Muscle layer of duodenum (tissue), 2 donors: ENCODE results near the gene LMO2.
A peak's percentile ranks its signal among the peaks of the same experiment; 100 is the strongest.

Experiments
- H3K27ac ChIP-seq: one replicate; pipeline ENCODE4 v1.7.0; 2013; ENCODE audit warnings: mild to moderate bottlenecking, low read length
- H3K27me3 ChIP-seq: one replicate; pipeline ENCODE4 v1.7.0; 2013; ENCODE audit warnings: low read depth, mild to moderate bottlenecking, control low read depth, low read length
- H3K36me3 ChIP-seq, 2 donors: one replicate each; pipeline ENCODE4 v1.7.0; 2013; ENCODE audit warnings: low read length in 2 of 2, control low read depth in 1 of 2, mild to moderate bottlenecking in 1 of 2; ENCODE audit not compliant: insufficient read depth in 2 of 2, control insufficient read depth in 1 of 2
- H3K4me1 ChIP-seq, 2 donors: one replicate each; pipeline ENCODE4 v1.7.0; 2013; ENCODE audit warnings: low read length in 2 of 2, mild to moderate bottlenecking in 2 of 2, control low read depth in 1 of 2, moderate library complexity in 1 of 2; ENCODE audit not compliant: insufficient read depth in 2 of 2, control insufficient read depth in 1 of 2
- H3K4me3 ChIP-seq, 2 donors: one replicate each; pipeline ENCODE4 v1.7.0; 2013; ENCODE audit warnings: low read length in 2 of 2, low read depth in 1 of 2, mild to moderate bottlenecking in 1 of 2
- H3K9me3 ChIP-seq, 2 donors: one replicate each; pipeline ENCODE4 v1.7.0; 2013; ENCODE audit warnings: low read length in 2 of 2, control low read depth in 1 of 2, mild to moderate bottlenecking in 1 of 2; ENCODE audit not compliant: control insufficient read depth in 1 of 2
- donor health status: healthy.

The LMO2 gene

DNA sequence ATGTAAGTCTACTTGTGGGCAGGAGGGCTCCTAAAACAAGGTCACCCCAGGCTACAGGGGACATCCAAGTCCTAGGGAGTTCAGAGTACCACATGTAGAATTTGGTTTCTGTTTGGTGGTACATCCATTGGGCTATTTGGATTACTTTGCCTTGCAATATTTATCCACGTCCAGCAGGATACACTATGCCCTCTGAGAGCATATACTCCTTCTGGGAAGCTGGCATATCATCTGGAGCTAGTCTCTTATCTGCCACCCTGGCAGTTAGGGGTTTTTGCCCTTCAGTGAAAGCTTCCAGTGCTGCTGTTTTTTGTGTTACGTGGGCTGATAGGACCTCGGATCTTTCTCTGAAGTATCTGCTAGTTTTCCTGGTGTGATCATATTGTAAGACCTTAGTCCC, 7.3 kb downstream of the LMO2 start:
- no peak overlapping the region for H3K4me3 ChIP-seq
- H3K27ac ChIP-seq: no peak overlapping the region
- no peaks in the 10 kb centered on the region for H3K36me3 ChIP-seq
- H3K4me1 ChIP-seq: no peaks in the 10 kb centered on the region
- no peaks in the 10 kb centered on the region for H3K9me3 ChIP-seq
- H3K27me3 ChIP-seq: no peaks in the 10 kb centered on the region

DNA sequence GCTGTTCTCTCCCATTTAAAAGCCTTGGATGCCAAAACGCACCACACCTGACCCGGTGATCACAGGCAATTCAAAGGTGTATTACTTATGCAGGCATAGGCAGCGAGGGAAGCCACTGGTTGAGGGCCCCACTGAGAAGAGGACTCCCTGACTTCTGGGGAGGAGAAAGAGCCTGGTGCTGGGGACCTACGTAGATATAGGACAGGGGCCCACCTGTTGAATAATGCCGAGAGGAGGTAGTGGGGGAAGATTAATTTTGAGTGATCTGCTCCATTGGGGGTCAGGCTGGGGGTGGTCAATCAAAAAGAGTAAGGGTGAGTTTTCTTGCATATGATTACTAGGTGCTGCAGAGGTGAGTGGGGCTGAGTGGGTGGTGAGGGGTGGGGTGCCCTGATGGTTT, 7.8 kb downstream of the LMO2 start:
- no peaks in the 10 kb centered on the region for H3K9me3 ChIP-seq
- H3K36me3 ChIP-seq: no peaks in the 10 kb centered on the region
- no peaks in the 10 kb centered on the region for H3K4me1 ChIP-seq
- H3K4me3 ChIP-seq: no peak overlapping the region
- H3K27me3 ChIP-seq: no peaks in the 10 kb centered on the region
- no peak overlapping the region for H3K27ac ChIP-seq

DNA sequence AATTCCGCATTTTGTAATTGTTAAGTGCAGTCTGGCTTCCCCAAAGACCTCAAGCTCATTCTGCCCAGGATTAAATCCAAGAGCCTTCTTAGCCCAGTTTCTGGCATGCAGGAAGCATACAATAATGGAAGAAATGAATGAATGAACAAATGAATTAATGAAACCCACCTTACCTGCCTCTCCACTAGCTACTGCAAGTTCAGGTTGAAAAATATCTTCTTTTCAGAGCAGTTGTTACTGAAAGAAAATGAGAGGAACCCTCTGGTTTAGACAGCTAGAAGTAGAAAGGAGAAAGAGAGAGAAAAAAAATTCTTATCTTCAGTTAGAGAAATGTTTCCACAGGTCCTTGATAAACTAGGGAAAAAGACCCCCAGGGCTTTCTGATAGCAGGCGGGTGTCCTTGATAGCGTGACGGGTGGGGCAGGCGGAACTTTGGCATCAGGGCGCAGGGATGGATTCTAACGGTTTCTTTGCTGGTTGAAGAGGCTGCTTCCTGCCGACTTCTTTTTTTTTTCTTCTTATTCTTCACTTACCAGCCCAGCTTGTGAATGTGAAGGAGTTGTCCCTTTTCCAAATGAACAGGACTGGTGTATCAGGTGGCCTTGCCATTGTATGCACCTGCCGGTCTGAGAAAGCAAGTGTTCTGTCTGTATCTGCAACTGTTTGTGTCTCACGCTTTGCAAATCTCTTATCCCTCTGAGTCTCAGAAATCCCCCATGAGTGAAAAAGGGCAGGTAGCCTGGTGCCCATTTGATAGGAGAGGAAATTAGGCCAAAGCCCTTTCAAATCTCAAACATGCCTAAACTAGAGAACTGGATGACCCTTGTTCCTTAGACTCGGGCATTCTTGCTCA, 10.0 kb downstream of the LMO2 start:
- H3K27ac ChIP-seq: no peak overlapping the region
- no peaks in the 10 kb centered on the region for H3K27me3 ChIP-seq
- H3K9me3 ChIP-seq: no peaks in the 10 kb centered on the region
- H3K36me3 ChIP-seq: no peaks in the 10 kb centered on the region
- no peaks in the 10 kb centered on the region for H3K4me1 ChIP-seq
- no peak overlapping the region for H3K4me3 ChIP-seq

DNA sequence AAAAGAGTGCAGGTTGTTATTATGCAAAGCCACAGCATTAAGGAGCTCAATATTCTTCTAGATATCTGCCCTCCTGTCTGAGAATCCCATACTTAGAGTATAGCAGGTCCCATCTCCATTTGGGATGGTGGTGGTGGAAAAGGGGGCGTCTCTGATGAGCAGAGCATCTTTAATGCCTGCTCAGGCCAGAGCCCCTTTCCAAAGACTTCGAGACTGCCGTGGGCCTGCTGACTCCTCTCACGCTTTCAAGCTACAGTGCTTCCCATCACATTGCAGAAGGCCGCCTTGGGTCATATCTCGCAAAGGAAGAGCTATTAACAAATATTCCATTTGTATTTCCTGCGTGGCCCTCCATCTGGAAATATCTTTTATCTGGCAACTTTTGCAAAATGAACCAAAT, 10.9 kb downstream of the LMO2 start:
- H3K27ac ChIP-seq: no peak overlapping the region
- H3K4me1 ChIP-seq: no peaks in the 10 kb centered on the region
- no peaks in the 10 kb centered on the region for H3K36me3 ChIP-seq
- no peak overlapping the region for H3K4me3 ChIP-seq
- no peaks in the 10 kb centered on the region for H3K27me3 ChIP-seq
- no peaks in the 10 kb centered on the region for H3K9me3 ChIP-seq

DNA sequence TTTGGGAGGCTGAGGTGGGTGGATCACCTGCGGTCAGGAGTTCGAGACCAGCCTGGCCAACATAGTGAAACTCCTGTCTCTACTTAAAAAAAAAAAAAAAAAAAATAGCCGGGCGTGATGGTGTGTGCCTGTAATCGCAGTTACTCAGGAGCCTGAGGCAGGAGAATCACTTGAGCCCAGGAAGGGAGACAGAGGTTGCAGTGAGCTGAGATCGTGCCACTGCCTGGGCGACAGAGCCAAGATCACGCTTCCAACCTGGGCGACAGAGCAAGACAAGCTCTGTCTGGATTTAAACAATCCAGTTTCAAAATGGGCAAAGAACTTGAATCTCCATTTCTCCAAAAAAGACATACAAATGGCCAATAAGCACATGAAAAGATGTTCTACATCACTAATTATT, 12.5 kb downstream of the LMO2 start:
- Histone ChIP-seq H3K27ac (no peak overlapping the region), H3K4me1 (no peaks in the 10 kb centered on the region), H3K9me3 (no peaks in the 10 kb centered on the region), H3K36me3 (no peaks in the 10 kb centered on the region), H3K27me3 (no peaks in the 10 kb centered on the region), H3K4me3 (no peak overlapping the region)

DNA sequence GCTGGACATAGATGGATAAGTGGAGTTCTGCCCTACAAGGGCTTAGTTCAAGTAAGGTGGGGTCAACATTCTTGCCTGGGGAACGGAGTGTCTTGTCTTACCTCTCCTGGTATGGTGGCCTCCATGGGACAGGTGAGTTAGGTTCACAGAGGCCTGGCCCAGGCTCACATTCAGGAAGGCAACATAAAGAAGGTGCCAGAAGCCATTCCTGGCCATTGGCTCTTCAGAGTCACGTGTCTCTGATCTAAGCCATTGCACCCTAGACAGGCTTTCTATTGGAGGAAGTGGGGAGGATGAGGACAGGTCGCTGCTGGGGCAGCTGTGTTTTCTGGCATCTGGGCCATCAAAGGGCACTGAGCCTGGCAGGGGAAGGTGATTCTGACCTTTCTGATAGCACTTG, 14.8 kb downstream of the LMO2 start:
- Histone ChIP-seq H3K9me3 (no peaks in the 10 kb centered on the region), H3K4me1 (no peaks in the 10 kb centered on the region), H3K36me3 (no peaks in the 10 kb centered on the region), H3K27ac (no peak overlapping the region), H3K4me3 (no peak overlapping the region), H3K27me3 (no peaks in the 10 kb centered on the region)

DNA sequence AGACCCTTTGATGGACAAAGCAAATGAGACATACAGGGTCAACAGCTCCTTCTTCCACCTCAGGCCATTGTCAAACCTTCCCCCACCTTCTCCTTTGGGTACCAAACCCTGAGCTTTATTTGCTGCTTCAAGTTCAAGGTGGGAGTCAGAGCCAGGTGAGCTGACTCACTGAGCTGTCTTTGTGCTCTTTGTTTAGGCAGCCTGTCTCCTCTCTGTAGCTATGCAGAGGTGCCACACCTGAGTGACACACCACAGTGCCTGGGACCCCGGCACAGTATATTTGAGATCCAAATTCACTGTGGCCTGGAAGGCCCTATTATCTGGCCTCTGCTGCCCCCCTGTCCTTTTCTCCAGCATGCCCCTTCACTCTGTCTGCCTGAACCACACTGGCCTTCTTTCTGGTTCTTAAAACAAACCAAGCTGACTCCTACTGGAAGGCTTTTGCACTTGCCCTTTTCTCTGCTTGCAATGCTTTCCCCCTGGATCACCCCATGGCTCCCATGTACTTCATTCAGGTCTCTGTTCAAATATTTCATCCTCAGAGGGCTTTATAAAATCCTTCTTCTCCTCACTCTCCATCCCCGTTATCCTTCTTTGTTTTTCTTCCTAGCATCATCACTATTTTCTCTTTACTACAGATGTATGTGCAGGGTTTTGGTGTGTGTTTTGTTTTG, 16.1 kb downstream of the LMO2 start:
- Histone ChIP-seq H3K4me1 (peaks cover 0 to 3% of the 10 kb centered on the region in 2 donors), H3K4me3 (no peak overlapping the region), H3K27ac (no peak overlapping the region), H3K27me3 (no peaks in the 10 kb centered on the region), H3K36me3 (no peaks in the 10 kb centered on the region), H3K9me3 (no peaks in the 10 kb centered on the region)

DNA sequence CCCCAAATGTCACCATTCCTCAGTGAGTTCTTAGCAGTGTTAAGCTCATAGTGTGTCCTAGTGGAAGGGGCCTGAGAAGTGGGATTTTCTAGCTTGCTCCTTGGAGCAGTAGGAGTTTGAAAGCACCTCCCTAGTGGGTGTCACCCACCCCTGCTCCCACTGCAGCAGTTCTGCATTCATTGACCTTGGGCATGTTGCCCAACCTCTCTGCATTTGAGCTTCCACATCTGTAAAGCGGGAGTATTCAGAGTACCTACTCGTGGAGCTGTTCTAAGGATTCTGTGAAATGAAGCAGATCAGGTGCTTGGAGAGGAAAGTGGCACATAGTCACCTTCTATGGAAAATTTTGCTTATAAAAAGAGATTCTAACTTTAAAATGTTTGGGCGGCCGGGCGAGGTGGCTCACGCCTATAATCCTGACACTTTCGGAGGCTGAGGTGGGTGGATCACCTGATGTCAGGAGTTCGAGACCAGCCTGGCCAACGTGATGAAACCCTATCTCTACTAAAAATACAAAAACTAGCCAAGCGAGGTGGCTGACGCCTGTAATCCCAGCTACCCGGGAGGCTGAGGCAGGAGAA, 16.9 kb downstream of the LMO2 start:
- Histone ChIP-seq H3K27me3 (no peaks in the 10 kb centered on the region), H3K9me3 (no peaks in the 10 kb centered on the region), H3K4me3 (no peak overlapping the region), H3K36me3 (no peaks in the 10 kb centered on the region), H3K27ac (no peak overlapping the region), H3K4me1 (peaks cover 0 to 11% of the 10 kb centered on the region in 2 donors)

DNA sequence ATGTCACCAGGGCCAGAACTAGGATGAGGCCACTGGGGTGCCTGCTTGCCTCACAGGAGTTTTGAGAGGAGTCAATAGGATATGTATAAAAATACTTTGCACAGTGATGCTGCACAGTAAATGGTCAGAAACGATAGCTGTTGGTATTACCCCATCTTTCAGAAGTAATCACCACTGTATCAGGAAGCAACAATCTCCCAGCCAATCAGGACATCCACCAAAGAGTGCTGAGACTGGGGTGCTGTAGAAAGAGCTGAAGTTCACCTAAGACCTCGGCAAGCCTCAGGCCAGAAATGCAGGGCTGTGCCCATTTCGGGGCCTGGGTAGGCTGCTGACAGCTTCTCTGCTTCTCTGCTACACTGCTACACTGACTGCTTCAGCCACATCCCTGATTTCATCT, 17.4 kb downstream of the LMO2 start:
- H3K27me3 ChIP-seq: no peaks in the 10 kb centered on the region
- H3K4me3 ChIP-seq: no peak overlapping the region
- no peak overlapping the region for H3K27ac ChIP-seq
- no peaks in the 10 kb centered on the region for H3K9me3 ChIP-seq
- H3K36me3 ChIP-seq: no peaks in the 10 kb centered on the region
- peaks cover 0 to 11% of the 10 kb centered on the region in 2 donors for H3K4me1 ChIP-seq

DNA sequence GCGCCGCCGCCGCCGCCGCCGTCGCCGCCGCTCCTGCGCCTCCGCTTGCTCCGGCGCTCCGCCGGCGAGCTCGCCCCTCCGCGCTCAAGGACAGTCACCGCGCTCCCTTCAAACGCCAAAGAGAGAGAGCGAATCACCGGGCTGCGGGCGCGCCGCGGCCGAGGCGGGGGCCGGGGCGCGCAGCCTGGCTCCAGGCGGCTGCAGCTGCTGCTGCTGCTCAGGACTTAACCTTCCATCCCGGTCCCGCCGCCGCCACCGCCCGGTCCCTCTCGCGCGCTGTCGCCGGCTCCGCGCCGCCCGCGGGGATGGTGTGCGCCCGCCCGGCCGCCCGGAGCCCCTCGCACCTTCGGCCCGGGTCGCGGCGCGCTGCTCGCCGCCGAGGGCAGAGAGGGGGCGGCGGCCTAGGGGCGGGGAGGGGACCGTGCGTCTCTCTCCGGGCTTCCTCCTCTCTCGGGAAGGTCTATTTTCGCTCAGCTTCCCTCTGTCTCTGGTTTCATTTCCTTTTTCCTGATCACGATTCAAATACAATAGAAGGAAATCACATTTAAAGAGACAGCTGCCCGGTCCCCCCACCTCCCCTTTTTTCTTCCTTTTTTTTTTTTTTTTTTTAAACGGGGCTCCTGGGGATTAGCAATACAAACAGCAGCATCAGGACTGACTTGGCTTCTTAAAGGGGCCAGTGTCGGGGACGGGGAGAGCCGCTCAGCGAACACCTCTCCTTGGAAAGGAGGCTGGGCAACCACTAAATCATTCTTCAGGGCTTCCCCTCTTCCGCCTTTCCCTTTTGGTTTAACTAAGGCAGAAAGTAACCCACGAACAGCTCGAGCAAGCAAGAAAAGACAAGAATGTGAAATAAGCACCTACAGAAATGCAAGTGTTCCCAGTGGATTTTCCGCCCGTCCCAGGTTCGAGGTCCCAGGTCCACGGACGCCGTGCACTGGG, 22.1 kb downstream of the LMO2 start:
- H3K36me3 ChIP-seq: no peaks in the 10 kb centered on the region
- H3K4me1 ChIP-seq: peaks cover 0 to 25% of the 10 kb centered on the region in 2 donors
- H3K4me3 ChIP-seq: peak overlapping the region; percentile 64 to 79
- no peaks in the 10 kb centered on the region for H3K9me3 ChIP-seq
- no peaks in the 10 kb centered on the region for H3K27me3 ChIP-seq
- no peak overlapping the region for H3K27ac ChIP-seq
